Activated naive CD8-positive, alpha-beta T cell treated with anti-CD3 and anti-CD28 coated beads, Interleukin-2, amount 10 ng/mL, durations not matched to agents 7 days and 5 days (primary cell): Measurements from ENCODE around the gene STAU1. TPM values are rescaled to one million over a fixed set of nuclear protein-coding genes. Genes with fewer than 3 reads are reported as not detected.
"Not testable (repeated sequence)": the region's sequence is repeated elsewhere in the genome, so short reads cannot be mapped to it uniquely, and the experiment has no call there.

Source experiments
- ATAC-seq: fragments of 150-1000 bp; cut with Tn5 transposase; one replicate; pipeline ENCODE4 v1.10.0; 2021; ENCODE audit warnings: low read depth, moderate library complexity
- POLR2A ChIA-PET: fragments of 350-600 bp; sonication (Branson Sonifier 250); formaldehyde crosslinking; loops from one replicate; lab custom pipeline; 2021; ENCODE audit warnings: antibody characterized with exemption; lab: Charles Lee
- DNase-seq: peaks from one replicate; pipeline ENCODE4 v3.0.0; 2021
- H3K27ac Mint-ChIP-seq: one replicate; pipeline ENCODE4 v1.8.0; 2022; ENCODE audit warnings: mild to moderate bottlenecking, mixed read lengths
- H3K27me3 Mint-ChIP-seq: one replicate; pipeline ENCODE4 v1.8.0; 2022; ENCODE audit warnings: mild to moderate bottlenecking, moderate library complexity, mixed read lengths
- H3K36me3 Mint-ChIP-seq: one replicate; pipeline ENCODE4 v1.8.0; 2021; ENCODE audit warnings: mild to moderate bottlenecking, mixed read lengths
- H3K4me1 Mint-ChIP-seq: one replicate; pipeline ENCODE4 v1.8.0; 2021; ENCODE audit warnings: mixed read lengths
- H3K4me3 Mint-ChIP-seq: one replicate; pipeline ENCODE4 v1.8.0; 2022; ENCODE audit warnings: mild to moderate bottlenecking, moderate library complexity, mixed read lengths
- H3K9me3 Mint-ChIP-seq: one replicate; pipeline ENCODE4 v1.8.0; 2021; ENCODE audit warnings: mixed read lengths
- total RNA-seq, 2 experiments: library from RNA; stranded (reverse); gene quantifications; one replicate each; pipeline ENCODE4 v1.2.3, GENCODE V29; 2021

The STAU1 gene
- total RNA-seq, 2 experiments from 2014 or later = 52.5 to 54.2 TPM

DNA sequence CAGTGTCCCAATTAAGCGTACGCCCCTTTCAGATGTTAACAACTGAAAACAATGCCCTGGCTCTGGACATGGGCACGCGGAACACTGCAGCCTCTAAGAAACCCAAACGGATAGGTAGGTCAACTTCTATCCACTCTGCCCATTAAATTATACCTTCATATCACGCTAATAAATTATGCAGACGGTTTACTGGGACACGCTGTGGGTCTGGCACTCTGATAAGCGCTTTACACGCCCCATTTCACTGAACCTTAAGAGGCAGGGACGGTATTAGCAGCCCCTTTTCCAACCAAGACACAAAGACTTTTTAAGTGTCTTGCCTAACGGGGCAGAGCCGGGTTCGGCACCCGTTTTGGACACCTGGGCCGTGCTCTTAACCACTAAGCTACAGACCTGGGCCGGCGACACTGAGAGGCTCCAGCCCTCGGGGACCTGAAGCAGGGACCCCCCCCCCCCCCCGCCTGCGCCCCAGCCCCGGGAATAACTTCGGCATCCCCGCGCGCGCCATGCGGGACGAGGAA, 744 bp downstream of the STAU1 start:
- peaks cover 32% of the 10 kb centered on the region for H3K4me1 Mint-ChIP-seq
- DNase-seq = no peak
- H3K27ac Mint-ChIP-seq = peak overlapping the region; percentile 84
- POLR2A ChIA-PET = interaction anchor here (0.8 to 4.9 kb wide), 11 partner anchors 8 to 1004 kb away, joined by 3 to 28 read pairs (median 4); partner anchors contain the start of genes CSE1L, DDX27 and SLC9A8
- H3K9me3 Mint-ChIP-seq = no peaks in the 10 kb centered on the region
- peaks cover 15% of the 10 kb centered on the region for H3K36me3 Mint-ChIP-seq
- peak overlapping the region; percentile 96 for H3K4me3 Mint-ChIP-seq
- ATAC-seq = peak; percentile 12
- peaks cover 10% of the 10 kb centered on the region for H3K27me3 Mint-ChIP-seq

DNA sequence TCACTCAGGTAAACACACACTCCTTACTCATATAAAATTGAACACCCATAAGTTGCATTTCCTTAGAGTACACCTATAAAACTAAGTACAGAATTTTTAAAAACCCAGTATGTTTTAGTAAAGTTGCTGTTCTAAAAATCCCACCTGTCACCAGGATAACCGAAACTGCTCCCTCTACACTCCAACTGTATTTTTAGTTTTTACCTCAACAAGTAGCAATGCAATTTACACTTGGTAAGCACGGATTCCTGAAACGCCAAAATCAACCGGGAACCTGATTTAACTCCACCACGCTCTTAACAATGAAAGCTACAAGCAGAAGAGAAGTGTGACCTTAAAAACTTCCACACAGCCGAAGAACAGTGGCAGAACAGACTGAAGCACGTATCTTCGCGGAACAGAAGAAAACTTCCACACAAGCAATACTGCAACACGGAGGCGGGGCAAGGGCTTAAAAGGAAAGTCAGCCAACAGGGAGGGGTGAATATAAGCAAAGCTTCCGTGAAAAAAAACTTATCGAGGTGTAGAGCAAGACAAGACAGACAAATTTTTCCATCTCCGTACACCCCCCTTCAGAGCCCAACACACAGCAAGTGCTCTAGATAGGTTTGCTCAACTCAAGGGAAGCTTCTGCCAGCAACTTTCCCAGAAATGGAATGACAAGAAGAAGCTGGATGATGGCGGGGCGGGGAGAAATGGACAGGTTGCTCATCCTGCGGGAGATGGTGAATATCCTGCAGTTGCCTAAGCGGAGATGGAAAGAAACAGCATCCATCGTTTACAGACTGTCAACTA, 1.4 kb downstream of the STAU1 start:
- Mint-ChIP-seq H3K27me3 (peaks cover 10% of the 10 kb centered on the region), H3K4me3 (peak overlapping the region; percentile 96), H3K27ac (peak overlapping the region; percentile 84), H3K4me1 (peaks cover 35% of the 10 kb centered on the region), H3K36me3 (peaks cover 15% of the 10 kb centered on the region), H3K9me3 (no peaks in the 10 kb centered on the region)
- DNase-seq = peak; percentile 45
- peak; percentile 18 for ATAC-seq
- POLR2A ChIA-PET = interaction anchor here (0.8 to 4.9 kb wide), 7 partner anchors 8 to 626 kb away, joined by 3 to 28 read pairs (median 7); partner anchors contain the start of genes CSE1L, DDX27 and SLC9A8

DNA sequence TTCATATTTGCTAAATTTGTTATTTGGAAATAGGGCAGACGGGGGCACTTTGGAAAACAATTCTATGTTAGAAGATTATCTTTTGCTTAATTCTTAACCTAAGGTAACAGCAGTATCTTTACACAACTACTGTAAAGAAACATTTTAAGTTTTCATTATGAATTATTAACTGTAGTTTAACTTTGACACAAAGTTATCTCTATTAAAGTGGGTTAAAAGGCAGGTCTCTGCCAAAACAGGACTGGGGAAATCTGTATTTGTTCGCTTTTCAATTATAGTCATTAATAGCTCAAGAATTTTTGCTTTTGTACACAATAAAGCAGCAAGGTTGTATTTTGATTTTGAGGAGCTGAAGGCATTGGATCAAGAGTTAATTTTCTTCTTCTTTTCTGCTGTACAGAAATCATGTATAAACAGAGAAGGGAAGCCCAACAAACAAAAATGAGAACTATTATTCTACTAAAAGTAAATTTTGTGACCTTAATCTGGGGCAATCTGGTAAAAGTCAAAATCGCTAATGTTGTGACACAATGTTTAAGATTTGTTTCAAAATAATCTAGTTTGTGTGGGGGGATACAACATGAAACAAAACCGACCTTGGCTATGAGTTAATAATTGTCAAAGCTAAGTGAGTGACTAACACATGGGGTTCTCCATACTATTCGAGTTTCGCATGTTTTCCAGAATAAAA, 2.9 kb downstream of the STAU1 start:
- no peak for DNase-seq
- H3K4me3 Mint-ChIP-seq = peak overlapping the region; percentile 7
- peaks cover 4% of the 10 kb centered on the region for H3K27me3 Mint-ChIP-seq
- peaks cover 41% of the 10 kb centered on the region for H3K4me1 Mint-ChIP-seq
- H3K27ac Mint-ChIP-seq = no peak overlapping the region
- POLR2A ChIA-PET = interaction anchor here (0.5 to 1.6 kb wide), 2 partner anchors 12 to 20 kb away, joined by 3 to 7 read pairs; no protein-coding TSS in a partner anchor
- H3K36me3 Mint-ChIP-seq = peaks cover 15% of the 10 kb centered on the region
- ATAC-seq = no peak
- H3K9me3 Mint-ChIP-seq = no peaks in the 10 kb centered on the region

DNA sequence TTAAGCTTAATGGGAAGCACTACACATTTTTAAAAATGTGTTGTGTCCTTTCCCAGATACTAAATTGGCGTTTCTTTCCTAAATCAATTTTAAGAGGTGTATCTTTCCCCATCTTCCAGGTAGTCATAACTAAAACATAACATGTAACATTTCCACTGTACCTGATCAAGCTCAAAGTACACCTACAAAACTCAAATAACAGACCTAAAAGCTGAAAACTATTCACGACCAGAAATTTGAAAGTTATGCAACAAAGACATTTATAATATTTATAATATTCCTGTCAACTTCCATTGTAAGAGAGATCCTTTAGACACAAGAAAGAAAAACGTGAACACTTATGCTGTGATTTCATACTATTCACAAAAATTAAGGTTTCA, 3.5 kb downstream of the STAU1 start:
- ATAC-seq = no peak
- peaks cover under 1% of the 10 kb centered on the region for H3K27me3 Mint-ChIP-seq
- no peak for DNase-seq
- no peak overlapping the region for H3K27ac Mint-ChIP-seq
- peaks cover 45% of the 10 kb centered on the region for H3K4me1 Mint-ChIP-seq
- no peak overlapping the region for H3K4me3 Mint-ChIP-seq
- POLR2A ChIA-PET = interaction anchor here (0.5 to 1.6 kb wide), 2 partner anchors 11 to 20 kb away, joined by 3 to 7 read pairs; no protein-coding TSS in a partner anchor
- peaks cover 15% of the 10 kb centered on the region for H3K36me3 Mint-ChIP-seq
- no peaks in the 10 kb centered on the region for H3K9me3 Mint-ChIP-seq

DNA sequence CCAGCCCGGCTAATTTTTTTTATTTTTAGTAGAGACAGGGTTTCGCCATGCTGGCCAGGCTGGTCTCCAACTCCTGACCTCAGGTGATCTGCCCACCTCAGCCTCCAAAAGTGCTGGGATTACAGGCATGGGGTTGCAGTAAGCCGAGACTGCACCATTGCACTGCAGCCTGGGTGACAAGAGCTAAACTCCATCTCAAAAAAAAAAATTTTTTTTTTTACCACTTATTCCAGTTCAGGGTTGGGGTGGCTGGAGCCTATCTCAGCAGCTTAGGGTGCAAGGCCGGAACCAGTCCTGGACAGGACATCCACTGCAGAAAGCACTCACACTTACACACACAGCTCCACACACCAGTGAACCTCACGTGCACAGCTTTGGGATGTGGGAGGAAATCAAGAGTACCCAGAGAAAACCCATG, 4.0 kb downstream of the STAU1 start:
- H3K9me3 Mint-ChIP-seq, H3K27ac Mint-ChIP-seq, H3K27me3 Mint-ChIP-seq, DNase-seq, ATAC-seq, H3K4me3 Mint-ChIP-seq: not testable (repeated sequence)
- POLR2A ChIA-PET = interaction anchor here (1.4 to 1.6 kb wide), 2 partner anchors 11 to 17 kb away, joined by 6 to 7 read pairs; no protein-coding TSS in a partner anchor
- Mint-ChIP-seq H3K4me1 (peaks cover 48% of the 10 kb centered on the region), H3K36me3 (peaks cover 15% of the 10 kb centered on the region)

DNA sequence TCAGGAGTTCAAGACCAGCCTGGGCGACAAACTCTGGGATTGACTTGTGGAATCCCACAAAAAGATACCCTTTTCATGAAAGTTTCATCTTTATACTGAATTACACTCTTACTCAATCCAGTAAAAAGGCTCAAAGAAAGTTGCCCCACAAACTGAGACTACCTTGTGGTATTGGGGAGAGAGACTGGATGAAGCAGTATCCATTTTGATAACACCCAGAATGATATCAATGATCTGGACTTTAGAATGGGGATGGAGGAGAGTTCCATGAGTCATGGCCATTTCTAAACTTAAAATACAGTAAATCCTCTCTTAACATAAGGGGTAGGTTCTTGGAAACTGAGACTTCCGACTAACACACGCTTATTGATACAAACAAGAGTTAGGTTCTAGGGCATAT, 4.7 kb downstream of the STAU1 start:
- POLR2A ChIA-PET = interaction anchor here (1.4 to 1.6 kb wide), 2 partner anchors 10 to 16 kb away, joined by 6 to 7 read pairs; no protein-coding TSS in a partner anchor
- ATAC-seq = no peak
- Mint-ChIP-seq H3K27ac (no peak overlapping the region), H3K36me3 (peaks cover 15% of the 10 kb centered on the region), H3K27me3 (no peaks in the 10 kb centered on the region), H3K4me3 (no peak overlapping the region), H3K4me1 (peaks cover 48% of the 10 kb centered on the region), H3K9me3 (no peaks in the 10 kb centered on the region)
- no peak for DNase-seq

DNA sequence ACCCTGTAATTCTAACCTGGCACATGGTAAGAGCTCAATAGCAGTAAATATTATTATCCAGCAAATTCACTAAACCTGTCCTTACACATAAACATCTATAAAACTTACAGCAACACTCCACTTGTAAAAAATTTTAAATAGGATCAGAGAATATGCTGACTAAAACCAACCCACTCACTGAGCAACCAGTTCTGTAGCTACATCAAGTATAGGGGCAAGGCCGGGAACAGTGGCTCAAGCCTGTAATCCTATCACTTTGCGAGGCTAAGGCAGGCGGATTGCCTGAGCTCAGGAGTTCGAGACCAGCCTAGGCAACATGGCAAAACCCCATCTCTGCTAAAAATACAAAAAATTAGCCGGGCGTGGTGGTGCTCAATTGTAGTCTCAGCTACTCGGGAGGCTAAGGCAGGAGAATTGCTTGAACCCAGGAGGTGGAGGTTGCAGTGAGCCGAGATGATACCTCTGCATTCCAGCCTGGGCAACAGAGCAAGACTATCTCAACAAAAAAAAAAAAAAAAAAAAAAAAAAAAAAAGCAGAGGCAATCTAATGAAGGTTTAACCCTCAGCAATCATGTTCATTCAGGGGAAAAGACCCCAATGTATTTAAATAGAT, 6.8 kb downstream of the STAU1 start:
- H3K27me3 Mint-ChIP-seq = no peaks in the 10 kb centered on the region
- POLR2A ChIA-PET = no interaction called here
- no peaks in the 10 kb centered on the region for H3K9me3 Mint-ChIP-seq
- no peak overlapping the region for H3K27ac Mint-ChIP-seq
- H3K4me3 Mint-ChIP-seq = no peak overlapping the region
- peaks cover 13% of the 10 kb centered on the region for H3K36me3 Mint-ChIP-seq
- ATAC-seq (no peak), DNase-seq (no peak)
- H3K4me1 Mint-ChIP-seq = peaks cover 45% of the 10 kb centered on the region

DNA sequence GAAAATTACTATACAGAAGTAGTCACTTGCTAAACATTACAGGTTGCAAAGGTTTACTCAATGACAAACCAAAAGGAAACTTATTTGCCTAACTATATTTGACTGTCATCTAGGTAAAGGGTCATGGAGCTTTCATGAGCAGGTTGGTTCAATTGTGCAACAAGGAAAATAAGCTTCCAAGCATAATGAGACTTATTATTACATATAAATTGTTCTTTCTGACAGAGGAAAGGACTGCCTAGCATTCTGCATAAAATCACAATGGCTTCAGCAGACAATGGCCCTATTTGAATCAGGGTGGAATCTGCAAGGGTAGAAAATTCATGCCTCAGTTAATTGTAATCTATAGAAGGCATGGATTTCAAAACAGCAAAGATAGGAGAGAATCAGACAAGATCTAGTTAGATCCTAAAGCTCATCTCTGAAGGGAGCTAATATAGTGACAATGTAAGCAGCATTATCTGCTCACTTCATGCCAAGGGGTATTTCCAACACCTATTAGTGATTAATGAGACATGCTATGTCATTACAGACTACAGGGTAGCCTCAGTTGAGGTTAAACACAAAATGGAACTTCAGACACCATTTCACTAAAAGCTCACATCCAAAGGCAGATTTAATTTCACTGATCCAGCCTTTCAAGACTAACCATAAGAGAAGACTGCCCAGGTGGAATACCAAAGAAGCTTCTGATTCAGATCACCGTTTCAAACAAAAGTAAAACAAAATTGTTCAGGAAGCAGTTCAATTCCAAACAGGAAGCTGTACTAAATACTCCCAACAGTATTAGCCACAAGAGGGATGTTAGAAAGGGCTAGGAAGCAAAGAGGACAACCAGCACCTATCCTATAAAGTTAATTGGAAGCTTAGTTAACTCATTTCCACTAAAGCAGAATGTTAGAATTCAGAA, 8.5 kb downstream of the STAU1 start:
- POLR2A ChIA-PET = interaction anchor here (0.7 to 2.1 kb wide), 6 partner anchors 8 to 134 kb away, joined by 3 to 9 read pairs (median 5); partner anchors contain the start of genes CSE1L and STAU1
- DNase-seq (no peak), ATAC-seq (no peak)
- no peaks in the 10 kb centered on the region for H3K27me3 Mint-ChIP-seq
- H3K4me1 Mint-ChIP-seq = peaks cover 37% of the 10 kb centered on the region
- H3K27ac Mint-ChIP-seq = peak overlapping the region; percentile 78
- H3K9me3 Mint-ChIP-seq = no peaks in the 10 kb centered on the region
- H3K4me3 Mint-ChIP-seq = no peak overlapping the region
- peaks cover 8% of the 10 kb centered on the region for H3K36me3 Mint-ChIP-seq

DNA sequence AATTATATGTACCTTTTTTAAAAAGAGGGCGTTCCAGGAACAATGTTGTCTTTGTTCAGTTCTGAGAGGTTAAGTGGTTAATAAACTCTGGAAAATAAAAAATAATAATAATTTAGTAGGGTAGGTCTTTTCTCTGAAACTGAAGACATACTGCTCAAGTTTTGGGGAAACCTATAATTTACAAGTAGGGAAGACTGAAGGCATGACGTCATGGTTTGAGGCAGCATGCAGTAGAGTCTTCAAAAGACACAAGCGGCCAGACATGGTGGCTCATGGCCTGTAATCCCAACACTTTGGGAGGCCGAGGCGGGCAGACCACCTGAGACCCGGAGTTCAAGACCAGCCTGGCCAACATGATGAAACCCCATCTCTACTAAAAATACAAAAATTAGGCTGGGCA, 14.0 kb downstream of the STAU1 start:
- no peak overlapping the region for H3K4me3 Mint-ChIP-seq
- DNase-seq (no peak), ATAC-seq (no peak)
- H3K27me3 Mint-ChIP-seq = no peaks in the 10 kb centered on the region
- no peak overlapping the region for H3K27ac Mint-ChIP-seq
- peaks cover 29% of the 10 kb centered on the region for H3K36me3 Mint-ChIP-seq
- peaks cover 19% of the 10 kb centered on the region for H3K4me1 Mint-ChIP-seq
- POLR2A ChIA-PET = interaction anchor here (1.2 to 1.5 kb wide), 2 partner anchors 10 to 13 kb away, joined by 3 to 7 read pairs; no protein-coding TSS in a partner anchor
- no peaks in the 10 kb centered on the region for H3K9me3 Mint-ChIP-seq

DNA sequence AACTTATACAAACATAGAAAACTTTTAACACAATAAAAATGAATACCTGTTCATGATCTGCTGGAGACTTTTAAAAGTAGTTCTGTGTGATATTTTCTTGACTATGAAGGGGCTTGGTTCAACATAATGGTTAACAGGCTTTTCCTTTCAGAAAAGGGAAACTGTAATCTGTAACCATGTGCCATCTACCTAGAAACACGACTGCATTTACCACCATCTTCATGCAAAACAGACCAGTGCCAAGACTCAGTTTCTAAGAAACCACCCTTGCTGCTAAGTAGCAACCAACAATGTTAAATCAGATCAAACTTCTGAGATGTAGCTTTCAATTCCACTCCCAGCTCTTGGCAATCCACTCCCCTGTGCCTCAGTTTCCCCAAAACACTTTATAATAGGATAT, 15.7 kb downstream of the STAU1 start:
- Mint-ChIP-seq H3K36me3 (peaks cover 29% of the 10 kb centered on the region), H3K9me3 (no peaks in the 10 kb centered on the region), H3K4me1 (peaks cover 32% of the 10 kb centered on the region), H3K4me3 (peak overlapping the region; percentile 43), H3K27me3 (no peaks in the 10 kb centered on the region), H3K27ac (peak overlapping the region; percentile 6)
- POLR2A ChIA-PET = interaction anchor here (1.5 kb wide), 1 partner anchor 12 kb away, joined by 7 read pairs; no protein-coding TSS in a partner anchor
- DNase-seq = no peak
- no peak for ATAC-seq

DNA sequence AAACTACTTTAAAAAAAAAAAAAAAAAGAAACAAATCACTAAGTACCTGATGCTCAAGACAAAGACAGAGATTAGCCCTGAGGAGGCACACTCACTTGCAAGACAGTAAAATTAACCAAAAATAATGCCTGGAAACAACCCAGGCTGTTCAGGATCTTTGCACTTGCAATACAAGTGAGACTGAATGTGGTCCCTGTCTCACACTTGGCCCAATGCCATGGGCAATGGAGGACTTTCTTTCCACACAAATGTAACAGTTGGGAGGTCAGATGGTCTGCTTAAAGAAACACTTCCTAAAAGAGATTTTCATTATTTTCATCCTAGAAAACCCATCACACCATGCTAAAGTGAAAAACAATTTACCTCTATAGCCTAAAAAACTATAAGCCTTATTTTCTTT, 16.2 kb downstream of the STAU1 start:
- no peaks in the 10 kb centered on the region for H3K9me3 Mint-ChIP-seq
- H3K36me3 Mint-ChIP-seq = peaks cover 29% of the 10 kb centered on the region
- no peaks in the 10 kb centered on the region for H3K27me3 Mint-ChIP-seq
- no peak overlapping the region for H3K4me3 Mint-ChIP-seq
- H3K27ac Mint-ChIP-seq = no peak overlapping the region
- DNase-seq (no peak), ATAC-seq (no peak)
- peaks cover 36% of the 10 kb centered on the region for H3K4me1 Mint-ChIP-seq
- POLR2A ChIA-PET = no interaction called here

DNA sequence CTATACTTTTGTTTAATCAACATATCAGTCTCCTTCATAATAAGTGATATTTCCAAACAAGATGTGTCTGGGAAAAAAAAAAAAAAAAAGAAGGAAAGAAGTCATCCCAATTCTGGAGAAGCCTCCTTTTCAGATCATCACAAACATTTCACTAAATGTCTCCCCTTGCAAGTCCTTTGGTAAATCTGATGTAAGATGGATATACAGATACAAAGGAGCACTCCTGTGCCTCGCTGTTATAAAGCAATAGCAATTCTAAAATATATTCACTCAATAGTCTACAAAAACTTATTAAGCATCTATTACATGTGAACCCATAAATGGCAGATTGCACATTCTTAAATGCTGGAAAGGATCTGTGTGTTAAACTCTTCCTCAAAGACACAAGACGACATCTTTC, 17.4 kb downstream of the STAU1 start:
- Mint-ChIP-seq H3K9me3 (no peaks in the 10 kb centered on the region), H3K27me3 (no peaks in the 10 kb centered on the region), H3K4me1 (peaks cover 45% of the 10 kb centered on the region), H3K27ac (no peak overlapping the region), H3K36me3 (peaks cover 30% of the 10 kb centered on the region), H3K4me3 (no peak overlapping the region)
- POLR2A ChIA-PET = no interaction called here
- DNase-seq (no peak), ATAC-seq (no peak)
